A673 (cell line): Measurements from ENCODE around the gene USP40. TPM values are rescaled to one million over a fixed set of nuclear protein-coding genes. Genes with fewer than 3 reads are reported as not detected.

Source experiments
- BruUV-seq: library from RNA; stranded (reverse); fragments of 400-500 nt; replicated peaks from 2 replicates; lab custom pipeline; 2021; lab: Mats Ljungman, UMichigan
- CTCF ChIA-PET: fragments of 300-600 bp; sonication (Branson Sonifier 250); formaldehyde crosslinking; loops from one replicate; lab custom pipeline; 2022; ENCODE audit warnings: antibody characterized with exemption; lab: Charles Lee
- POLR2A ChIA-PET: fragments of 300-600 bp; sonication (Branson Sonifier 250); formaldehyde crosslinking; loops from one replicate; lab custom pipeline; 2022; ENCODE audit warnings: antibody characterized with exemption; ENCODE audit not compliant: low non-redundant PET; lab: Charles Lee
- DNase-seq: peaks from one replicate; pipeline ENCODE4 v3.0.0-alpha.2; 2015; ENCODE audit warnings: low spot score
- H3K27ac ChIP-seq: fragments of 200-600 bp; sonication (generic); 2 replicates; pipeline ENCODE4 v1.5.1; 2016; ENCODE audit warnings: mixed run types, low read depth, mild to moderate bottlenecking, mixed read lengths, antibody characterized with exemption, low read length; ENCODE audit not compliant: poor library complexity, severe bottlenecking
- H3K27me3 ChIP-seq: fragments of 200-600 bp; sonication (generic); replicated peaks from 2 replicates; pipeline ENCODE4 v1.6.1; 2017; ENCODE audit warnings: mixed run types, low read depth, mild to moderate bottlenecking, mixed read lengths, antibody characterized with exemption, low read length; ENCODE audit not compliant: insufficient read depth, poor library complexity
- H3K36me3 ChIP-seq: fragments of 200-600 bp; sonication (generic); 2 replicates; pipeline ENCODE4 v1.6.1; 2016; ENCODE audit warnings: mixed run types, mild to moderate bottlenecking, mixed read lengths, antibody characterized with exemption, low read length; ENCODE audit not compliant: insufficient read depth, poor library complexity, severe bottlenecking
- H3K4me1 ChIP-seq: fragments of 200-600 bp; sonication (generic); 2 replicates; pipeline ENCODE4 v1.6.1; 2017; ENCODE audit warnings: mixed run types, mild to moderate bottlenecking, mixed read lengths, antibody characterized with exemption, low read length; ENCODE audit not compliant: insufficient read depth, poor library complexity, severe bottlenecking
- H3K4me3 ChIP-seq: fragments of 200-600 bp; sonication (generic); 2 replicates; pipeline ENCODE4 v1.5.1; 2016; ENCODE audit warnings: low read depth, mixed run types, mild to moderate bottlenecking, mixed read lengths, low read length; ENCODE audit not compliant: poor library complexity, severe bottlenecking
- H3K9me3 ChIP-seq: fragments of 200-600 bp; sonication (generic); 2 replicates; pipeline ENCODE4 v1.6.1; 2016; ENCODE audit warnings: mixed run types, low read depth, mild to moderate bottlenecking, mixed read lengths, antibody characterized with exemption, low read length; ENCODE audit not compliant: poor library complexity, severe bottlenecking
- CTCF ChIP-seq: fragments of 300-800, 200-600 bp; sonication (generic); conservative IDR thresholded peaks from 2 replicates; pipeline ENCODE4 v1.5.1; 2017; ENCODE audit warnings: low read depth, mild to moderate bottlenecking, antibody characterized with exemption, low read length, moderate library complexity, mixed read lengths
- EZH2 ChIP-seq: fragments of 200-600 bp; sonication (generic); IDR thresholded peaks from 2 replicates; pipeline ENCODE4 v1.6.1; 2017; ENCODE audit warnings: borderline replicate concordance, low read depth, mild to moderate bottlenecking, mixed read lengths, antibody characterized with exemption, low read length; ENCODE audit not compliant: poor library complexity, severe bottlenecking
- intact Hi-C: fragments of 100-400 bp; cut with micrococcal nuclease; formaldehyde crosslinking; loops from one replicate; pipeline ENCODE4 v1.10.0; 2022; ENCODE audit not compliant: unreplicated experiment
- total RNA-seq: library from RNA; stranded (reverse); gene quantifications from 2 replicates; pipeline ENCODE4 v1.2.3, GENCODE V29; 2021

The USP40 gene
- total RNA-seq, 1 experiment from 2014 or later, result 29.6 TPM

- BruUV-seq, result no TSS peak
These were observed 68.5 kb downstream of the USP40 start for GRCh38 chr2:233498126-233498525.

GRCh38 chr2:233497692-233498091 is 68.9 kb downstream of the USP40 start:
- Histone ChIP-seq H3K4me3 (no peak overlapping the region), H3K27me3 (no peaks in the 10 kb centered on the region), H3K36me3 (no peaks in the 10 kb centered on the region), H3K4me1 (no peaks in the 10 kb centered on the region), H3K9me3 (peaks cover 1% of the 10 kb centered on the region), H3K27ac (no peak overlapping the region)
- DNase-seq, result no peak
- ChIA-PET CTCF (no interaction called here), POLR2A (no interaction called here)
- no TSS peak for BruUV-seq
- TF ChIP-seq EZH2, result no peak
- no peak for TF ChIP-seq CTCF
- intact Hi-C loops, result no loop called here

More at GRCh38 chr2:233498126-233498525, 68.5 kb downstream of the USP40 start:
- CTCF ChIA-PET, result no interaction called here
- no peaks in the 10 kb centered on the region for H3K4me1 ChIP-seq
- no peak for DNase-seq
- peaks cover 6% of the 10 kb centered on the region for H3K9me3 ChIP-seq
- H3K27me3 ChIP-seq, result no peaks in the 10 kb centered on the region
- no peak overlapping the region for H3K27ac ChIP-seq
- POLR2A ChIA-PET, result no interaction called here
- intact Hi-C loops, result no loop called here
- no peak overlapping the region for H3K4me3 ChIP-seq
- no peaks in the 10 kb centered on the region for H3K36me3 ChIP-seq
- TF ChIP-seq EZH2, result no peak
- TF ChIP-seq CTCF, result no peak

GRCh38 chr2:233495503-233496496 is 70.8 kb downstream of the USP40 start:
- POLR2A ChIA-PET, result interaction anchor here (0.5 kb wide), 1 partner anchor 906 kb away, joined by 3 read pairs; no protein-coding TSS in a partner anchor
- no peak overlapping the region for H3K27ac ChIP-seq
- no peak overlapping the region for H3K4me3 ChIP-seq
- BruUV-seq, result no TSS peak
- intact Hi-C loops, result no loop called here
- no peaks in the 10 kb centered on the region for H3K9me3 ChIP-seq
- no peaks in the 10 kb centered on the region for H3K4me1 ChIP-seq
- CTCF ChIA-PET, result no interaction called here
- DNase-seq, result no peak
- H3K27me3 ChIP-seq, result no peaks in the 10 kb centered on the region
- no peak for TF ChIP-seq EZH2
- no peak for TF ChIP-seq CTCF
- no peaks in the 10 kb centered on the region for H3K36me3 ChIP-seq
